HG03139 (cell line): Measurements from ENCODE around the gene STRN3.
A peak's percentile ranks its signal among the peaks of the same experiment; 100 is the strongest.
"Not testable (repeated sequence)": the region's sequence is repeated elsewhere in the genome, so short reads cannot be mapped to it uniquely, and the experiment has no call there.

Experiments
- ATAC-seq: cut with Tn5 transposase; IDR thresholded peaks from one replicate; pipeline ENCODE4 v1.9.1; 2021; ENCODE audit not compliant: unreplicated experiment

Gene STRN3

DNA sequence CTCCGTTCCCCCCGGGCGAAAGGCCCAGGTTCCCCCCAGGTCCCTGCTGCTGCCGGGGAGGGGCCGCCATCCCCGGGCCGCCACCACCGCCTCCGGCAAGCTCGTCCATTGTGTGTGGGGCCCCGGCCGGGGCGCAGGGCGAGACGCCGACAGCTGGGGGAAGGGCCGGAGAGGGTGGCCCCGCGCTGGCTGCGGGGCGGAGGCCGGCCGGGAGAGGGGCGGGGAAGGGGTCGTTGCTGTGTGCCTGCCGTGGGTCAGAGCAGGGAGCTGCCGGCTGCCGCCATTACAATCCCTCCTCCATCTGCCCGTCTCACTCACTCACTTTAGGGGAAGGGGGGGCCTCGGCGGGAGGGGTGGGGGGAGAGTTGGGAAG is at the start of gene STRN3:
Gene STRN3 (minus strand): TSS at position 303 of the 373 bp plus-strand sequence. CDS start 194 bp downstream, at position 109.
- peak; percentile 17 for ATAC-seq

DNA sequence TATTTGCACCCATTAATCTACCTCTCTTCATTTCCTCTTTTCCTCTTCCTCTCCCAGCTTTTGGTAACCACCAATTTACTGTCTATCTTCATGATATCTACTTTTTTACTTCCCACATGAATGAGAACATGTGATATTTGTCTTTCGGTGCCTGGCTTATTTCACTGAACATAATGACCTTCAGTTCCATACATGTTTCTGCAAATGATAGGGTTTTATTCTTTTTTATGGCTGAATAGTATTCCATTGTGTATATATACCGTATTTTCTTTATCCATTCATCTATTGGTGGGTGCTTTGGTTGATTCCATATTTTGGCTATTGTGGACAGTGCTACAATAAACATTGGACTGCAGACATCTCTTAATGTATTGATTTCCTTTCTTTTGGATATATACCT is 49.0 kb upstream of the STRN3 start:
- no peak for ATAC-seq

- no peak for ATAC-seq
Measured at GRCh38 chr14:31071151-31071550, 45.0 kb upstream of the STRN3 start.

GRCh38 chr14:31070431-31070830 is 44.3 kb upstream of the STRN3 start:
- ATAC-seq: no peak

DNA sequence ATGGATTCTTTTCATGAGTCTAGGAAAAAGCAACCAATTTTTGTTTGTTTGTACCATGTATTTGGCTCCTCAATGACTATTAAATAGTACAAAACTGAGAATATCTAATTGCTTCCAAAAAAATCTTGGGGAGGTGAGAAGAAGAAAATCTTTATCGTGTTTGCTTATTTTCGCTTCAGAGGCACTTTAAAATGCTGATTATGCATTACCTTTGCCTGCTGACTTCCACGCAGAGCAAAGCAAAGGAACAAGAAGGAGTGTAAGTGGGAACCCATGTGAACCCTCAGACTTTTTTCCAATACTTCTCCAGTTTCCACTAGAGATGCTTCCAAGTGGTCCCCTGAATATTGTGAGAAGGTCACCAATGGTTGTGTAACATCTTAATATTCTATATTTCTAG is 43.2 kb upstream of the STRN3 start:
- no peak for ATAC-seq

DNA sequence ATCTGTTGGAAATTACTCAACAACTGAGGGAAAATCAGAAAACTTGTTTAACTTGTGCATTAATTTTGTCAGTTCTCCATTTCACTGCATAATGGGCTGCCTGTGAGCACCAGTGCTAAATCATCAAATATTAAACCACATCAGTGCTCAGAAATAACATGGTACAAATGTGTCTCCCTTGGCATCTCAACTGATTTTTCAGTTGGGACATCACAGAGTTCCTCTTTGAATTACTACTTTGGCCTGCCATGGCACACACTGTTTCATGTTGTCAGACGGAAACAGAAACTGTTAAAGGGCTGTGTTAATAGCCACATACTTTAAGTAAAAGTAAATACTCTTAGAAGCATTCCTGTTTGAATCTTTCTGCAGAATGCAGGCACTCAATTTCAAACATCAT is 42.1 kb upstream of the STRN3 start:
- no peak for ATAC-seq

GRCh38 chr14:31062908-31063307 is 36.7 kb upstream of the STRN3 start:
- ATAC-seq: not testable (repeated sequence)

- ATAC-seq: no peak
Measured at GRCh38 chr14:31060253-31060875, 34.2 kb upstream of the STRN3 start.

GRCh38 chr14:31059152-31059924 is 33.2 kb upstream of the STRN3 start:
- no peak for ATAC-seq

DNA sequence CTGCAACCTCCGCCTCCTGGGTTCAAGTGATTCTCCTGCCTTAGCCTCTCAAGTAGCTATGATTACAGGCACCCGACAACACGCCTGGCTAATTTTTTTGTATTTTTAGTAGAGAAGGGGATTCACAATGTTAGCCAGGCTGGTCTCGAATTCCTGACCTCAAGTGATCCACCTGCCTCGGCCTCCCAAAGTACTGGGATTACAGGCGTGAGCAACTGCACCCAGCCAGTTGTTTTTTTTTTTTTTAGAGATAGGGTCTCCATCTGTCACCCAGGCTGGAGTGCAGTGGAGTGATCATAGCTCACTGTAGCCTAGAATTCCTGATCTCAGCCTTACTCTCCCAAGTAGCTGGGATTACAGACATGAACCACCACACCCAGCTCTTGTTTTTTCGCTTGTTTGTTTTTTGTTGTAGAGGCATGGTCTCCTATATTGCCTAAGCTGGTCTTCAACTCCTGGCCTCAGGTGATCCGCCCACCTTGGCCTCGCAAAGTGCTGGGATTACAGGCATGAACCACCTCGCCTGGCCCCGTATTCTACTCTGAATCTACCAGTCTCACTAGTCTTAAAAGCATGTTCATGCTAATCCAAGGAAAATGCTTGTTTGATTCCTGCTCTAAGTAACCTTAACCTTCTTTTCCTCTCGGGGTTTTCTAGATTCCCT is 31.7 kb upstream of the STRN3 start:
- ATAC-seq: no peak

- ATAC-seq: no peak
Measured at GRCh38 chr14:31057035-31057434, 30.9 kb upstream of the STRN3 start.

GRCh38 chr14:31052905-31053586 is 26.9 kb upstream of the STRN3 start:
- ATAC-seq: not testable (repeated sequence)

DNA sequence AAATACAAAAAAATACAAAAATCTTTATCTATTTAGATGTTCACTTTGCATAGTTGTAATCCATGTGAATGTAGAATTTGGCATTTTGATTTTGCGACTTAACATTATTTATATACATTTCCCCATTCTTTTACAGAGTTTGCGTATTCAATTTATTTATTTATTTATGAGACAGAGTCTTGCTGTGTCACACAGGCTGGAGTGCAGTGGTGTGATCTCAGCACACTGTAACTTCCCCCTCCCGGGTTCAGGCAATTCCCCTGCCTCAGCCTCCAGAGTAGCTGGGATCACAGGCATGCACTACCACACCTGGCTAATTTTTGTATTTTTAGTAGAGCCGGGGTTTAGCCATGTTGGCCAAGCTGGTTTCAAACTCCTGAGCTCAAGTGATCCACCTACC is 25.3 kb upstream of the STRN3 start:
- no peak for ATAC-seq

DNA sequence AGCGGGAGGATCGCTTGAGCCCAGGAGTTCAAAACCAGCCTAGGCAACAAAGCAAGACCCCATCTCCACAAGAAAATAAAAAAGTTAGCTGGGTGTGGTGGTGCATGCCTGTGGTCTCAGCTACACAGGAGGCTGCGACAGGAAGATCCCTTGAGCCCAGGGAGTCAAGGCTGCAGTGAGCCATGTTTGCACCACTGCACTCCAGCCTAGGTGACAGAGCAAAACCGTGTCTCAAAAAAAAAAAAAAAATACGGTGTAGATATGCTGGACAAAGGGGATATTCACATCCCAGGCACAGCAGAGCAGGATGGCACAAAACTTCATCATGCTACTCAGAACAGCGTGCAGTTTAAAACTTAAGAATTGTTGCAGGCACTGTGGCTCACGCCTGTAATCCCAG is 24.8 kb upstream of the STRN3 start:
- no peak for ATAC-seq

GRCh38 chr14:31047503-31047902 is 21.3 kb upstream of the STRN3 start:
- no peak for ATAC-seq

- no peak for ATAC-seq
Measured at GRCh38 chr14:31045501-31046080, 19.4 kb upstream of the STRN3 start.

DNA sequence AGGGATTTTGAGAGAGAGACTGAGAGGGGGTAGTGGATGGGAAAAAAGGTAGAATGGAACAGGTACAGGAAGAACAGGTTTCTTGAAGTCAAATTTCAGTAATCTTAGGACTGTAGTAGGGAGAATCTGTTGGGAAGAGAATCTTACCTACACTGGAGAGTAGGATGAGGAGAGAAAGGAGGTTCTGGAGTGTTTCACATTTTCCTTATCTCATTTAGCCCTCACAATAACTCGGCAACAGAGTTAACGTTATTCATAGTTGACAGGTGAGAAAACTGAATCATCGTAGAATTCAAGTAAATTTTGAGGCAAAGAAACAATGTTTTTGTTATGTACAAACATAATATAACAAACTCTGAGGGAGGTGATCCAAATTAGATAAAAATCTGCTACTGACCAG is 17.2 kb upstream of the STRN3 start:
- ATAC-seq: no peak

GRCh38 chr14:31042893-31043292 is 16.7 kb upstream of the STRN3 start:
- not testable (repeated sequence) for ATAC-seq

GRCh38 chr14:31042300-31042699 is 16.1 kb upstream of the STRN3 start:
- no peak for ATAC-seq

DNA sequence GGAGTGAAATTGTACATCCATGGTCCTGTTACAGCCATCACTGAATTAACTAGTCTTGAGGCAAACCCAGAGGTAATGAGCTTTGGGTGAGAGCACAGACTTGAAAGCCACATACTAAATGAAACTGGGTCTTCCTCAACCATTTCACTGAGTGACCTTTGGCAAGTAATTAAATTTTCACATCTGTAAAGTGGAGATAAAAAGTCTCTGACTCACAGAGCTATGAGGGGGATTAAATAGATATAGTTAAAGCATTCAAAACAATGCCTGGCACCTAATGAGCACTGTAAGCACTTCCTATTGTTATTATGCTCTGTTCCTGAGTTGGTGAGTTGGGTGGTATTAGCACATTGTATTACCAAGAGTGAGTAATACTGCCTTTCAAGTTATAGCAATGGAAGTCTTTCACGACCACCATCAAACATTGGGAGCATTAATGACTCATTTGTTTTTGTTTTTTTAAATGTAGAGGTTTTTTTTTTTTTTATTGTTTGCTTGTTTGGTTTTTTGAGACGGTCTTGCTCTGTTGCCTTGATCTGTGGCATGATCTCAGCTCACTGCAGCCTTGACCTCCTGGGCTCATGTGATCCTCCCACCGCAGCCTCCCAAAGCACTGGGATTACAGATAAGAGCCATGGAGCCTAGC is 12.5 kb upstream of the STRN3 start:
- no peak for ATAC-seq
